ENCODE results near the gene IQCE.

- TF ChIP-seq EP300 (IDR thresholded peaks at IDR 0.05) (no peak), POLR2A (IDR thresholded peaks at IDR 0.05) (no peak)
- TF ChIP-seq, protein P1, sequence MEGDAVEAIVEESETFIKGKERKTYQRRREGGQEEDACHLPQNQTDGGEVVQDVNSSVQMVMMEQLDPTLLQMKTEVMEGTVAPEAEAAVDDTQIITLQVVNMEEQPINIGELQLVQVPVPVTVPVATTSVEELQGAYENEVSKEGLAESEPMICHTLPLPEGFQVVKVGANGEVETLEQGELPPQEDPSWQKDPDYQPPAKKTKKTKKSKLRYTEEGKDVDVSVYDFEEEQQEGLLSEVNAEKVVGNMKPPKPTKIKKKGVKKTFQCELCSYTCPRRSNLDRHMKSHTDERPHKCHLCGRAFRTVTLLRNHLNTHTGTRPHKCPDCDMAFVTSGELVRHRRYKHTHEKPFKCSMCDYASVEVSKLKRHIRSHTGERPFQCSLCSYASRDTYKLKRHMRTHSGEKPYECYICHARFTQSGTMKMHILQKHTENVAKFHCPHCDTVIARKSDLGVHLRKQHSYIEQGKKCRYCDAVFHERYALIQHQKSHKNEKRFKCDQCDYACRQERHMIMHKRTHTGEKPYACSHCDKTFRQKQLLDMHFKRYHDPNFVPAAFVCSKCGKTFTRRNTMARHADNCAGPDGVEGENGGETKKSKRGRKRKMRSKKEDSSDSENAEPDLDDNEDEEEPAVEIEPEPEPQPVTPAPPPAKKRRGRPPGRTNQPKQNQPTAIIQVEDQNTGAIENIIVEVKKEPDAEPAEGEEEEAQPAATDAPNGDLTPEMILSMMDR (IDR thresholded peaks at IDR 0.05), result no peak
Measured at GRCh38 chr7:2598154-2598823, 39.5 kb downstream of the IQCE start.

Measured in gastroesophageal sphincter (tissue), 3 donors.